GM21619 (cell line): ENCODE results near the gene HIPK2.

Source experiments
- ATAC-seq: cut with Tn5 transposase; IDR thresholded peaks from one replicate; pipeline ENCODE4 v1.9.1; 2021; ENCODE audit not compliant: unreplicated experiment

Gene HIPK2

DNA sequence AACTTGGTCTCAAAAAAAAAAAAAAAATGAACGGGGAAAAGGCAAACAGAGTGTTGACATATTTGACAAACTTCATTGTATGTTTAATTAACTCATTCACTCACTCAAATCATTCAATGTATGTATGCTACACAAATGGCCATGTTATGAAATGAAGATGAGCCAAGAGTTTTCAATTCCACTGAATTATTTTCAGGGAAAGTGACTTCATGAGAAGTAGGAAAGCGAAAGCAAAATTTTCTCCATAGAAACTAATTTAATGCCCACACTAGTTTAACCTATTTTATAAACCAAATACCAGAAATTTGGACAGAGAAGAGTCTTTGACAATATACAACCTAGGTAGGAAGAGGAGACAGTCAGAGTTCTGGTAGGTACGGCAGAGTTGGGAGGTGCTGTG is 119.5 kb downstream of the HIPK2 start:
- ATAC-seq: no peak

- no peak for ATAC-seq
These were observed 120.1 kb downstream of the HIPK2 start for GRCh38 chr7:139657725-139658124.

GRCh38 chr7:139656387-139656786 is 121.4 kb downstream of the HIPK2 start:
- no peak for ATAC-seq

- no peak for ATAC-seq
These were observed 122.5 kb downstream of the HIPK2 start for GRCh38 chr7:139655305-139655704.

DNA sequence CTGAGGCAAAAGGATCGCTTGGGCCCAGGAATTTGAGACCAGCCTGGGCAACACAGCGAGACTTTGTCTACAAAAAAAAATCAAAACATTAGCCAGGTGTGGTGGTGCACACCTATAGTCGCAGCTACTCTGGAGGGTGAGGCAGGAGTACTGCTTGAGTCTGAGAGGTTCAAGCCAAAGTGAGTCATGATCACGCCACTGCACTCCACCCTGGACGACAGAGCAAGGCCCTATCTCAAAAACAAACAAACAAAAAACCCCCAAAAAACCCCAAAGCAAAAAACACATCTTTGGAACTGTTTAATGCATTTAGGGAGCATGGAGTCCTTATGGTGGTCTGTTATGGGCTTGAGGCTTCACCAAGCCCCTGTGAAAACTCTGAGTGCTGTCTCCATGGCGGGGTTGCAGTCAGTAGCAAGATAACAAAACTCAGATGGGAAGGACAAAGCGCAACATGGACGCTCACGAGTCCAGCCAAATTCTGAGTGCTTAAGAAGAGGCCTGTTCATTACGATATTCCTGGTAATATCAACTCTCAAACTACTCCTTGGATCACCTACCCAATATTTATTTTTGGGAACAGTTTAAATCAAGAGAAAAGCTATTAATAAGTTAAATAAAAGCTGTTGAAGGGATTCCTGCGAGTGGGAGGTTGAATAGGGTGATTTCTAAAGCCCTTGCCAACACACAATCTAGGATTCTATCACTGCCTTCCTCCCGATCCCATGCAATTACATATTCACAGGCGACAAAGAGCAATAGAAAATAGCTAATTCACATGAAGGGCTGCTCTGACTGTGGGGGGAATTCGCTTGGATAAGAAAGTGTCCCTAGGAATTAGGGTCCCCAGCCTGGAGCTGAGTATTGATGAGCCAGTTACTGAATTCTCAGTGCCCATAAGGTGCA is 123.3 kb downstream of the HIPK2 start:
- ATAC-seq: no peak

GRCh38 chr7:139651914-139652313 is 125.9 kb downstream of the HIPK2 start:
- no peak for ATAC-seq

- no peak for ATAC-seq
These were observed 126.5 kb downstream of the HIPK2 start for GRCh38 chr7:139651308-139651707.

GRCh38 chr7:139650429-139651100 is 127.2 kb downstream of the HIPK2 start:
- no peak for ATAC-seq

- peak; percentile 92 for ATAC-seq
These were observed 128.8 kb downstream of the HIPK2 start for GRCh38 chr7:139648941-139649425.

DNA sequence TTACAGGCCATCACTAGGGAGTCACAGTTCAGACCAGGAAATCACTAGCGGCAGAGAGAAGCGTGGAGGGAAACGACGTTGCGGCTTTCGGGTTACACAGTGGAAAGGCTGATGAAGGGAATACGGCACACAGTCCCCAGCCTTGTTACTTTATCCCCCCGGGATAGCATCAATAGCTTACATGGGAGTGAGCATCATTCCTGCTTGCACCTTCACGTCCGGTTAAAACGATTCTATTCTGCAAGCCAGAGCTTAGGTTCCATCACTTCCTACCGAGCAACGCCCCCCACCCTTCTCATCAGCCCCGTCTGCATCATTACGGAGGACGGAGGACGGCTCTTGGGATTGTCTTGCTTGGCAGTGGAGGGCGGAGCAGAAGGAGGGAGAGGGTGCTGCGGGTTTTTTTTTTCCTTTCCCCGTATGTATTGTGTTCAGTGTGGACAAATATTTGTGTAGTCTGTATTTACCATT is 129.4 kb downstream of the HIPK2 start:
- no peak for ATAC-seq

GRCh38 chr7:139647814-139648390 is 129.9 kb downstream of the HIPK2 start:
- ATAC-seq: no peak

DNA sequence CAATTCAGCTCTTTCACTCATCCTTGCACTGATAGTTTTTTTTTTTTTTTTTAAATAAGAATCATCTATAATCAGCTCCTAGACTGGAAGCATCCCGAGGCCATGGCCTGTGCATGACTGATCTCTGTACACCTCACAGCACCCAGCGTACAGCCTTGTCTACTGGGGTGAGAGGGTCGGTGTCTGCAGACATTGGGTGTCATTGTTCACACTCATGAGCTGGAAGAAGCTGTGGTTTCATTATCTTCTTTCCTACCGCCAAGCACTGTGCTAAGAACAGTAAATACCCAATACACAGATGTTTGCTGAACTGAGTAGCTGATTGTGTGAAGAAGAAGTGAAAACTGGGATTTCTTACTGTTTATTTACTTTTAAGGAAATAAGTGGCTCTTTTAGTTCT is 130.7 kb downstream of the HIPK2 start:
- no peak for ATAC-seq

DNA sequence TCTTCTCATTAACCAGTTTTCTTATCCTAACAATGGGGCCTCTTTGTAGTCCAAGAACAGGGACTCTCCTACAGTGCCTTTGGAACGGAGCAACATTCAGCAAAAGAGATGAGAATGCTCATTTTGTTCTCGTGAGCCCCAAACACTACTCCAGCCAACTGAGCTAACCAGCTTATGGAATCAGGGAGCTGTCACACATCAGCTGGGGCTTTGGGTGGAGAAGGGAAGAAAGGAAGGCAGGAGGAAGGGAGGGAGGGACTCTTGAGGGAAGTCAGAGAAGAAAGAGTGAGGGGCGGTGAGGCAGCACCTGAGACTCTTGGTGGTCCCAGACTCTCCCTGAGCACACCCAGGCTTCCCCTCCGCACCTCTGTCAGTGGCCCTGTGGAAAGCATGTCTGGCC is 131.2 kb downstream of the HIPK2 start:
- no peak for ATAC-seq

DNA sequence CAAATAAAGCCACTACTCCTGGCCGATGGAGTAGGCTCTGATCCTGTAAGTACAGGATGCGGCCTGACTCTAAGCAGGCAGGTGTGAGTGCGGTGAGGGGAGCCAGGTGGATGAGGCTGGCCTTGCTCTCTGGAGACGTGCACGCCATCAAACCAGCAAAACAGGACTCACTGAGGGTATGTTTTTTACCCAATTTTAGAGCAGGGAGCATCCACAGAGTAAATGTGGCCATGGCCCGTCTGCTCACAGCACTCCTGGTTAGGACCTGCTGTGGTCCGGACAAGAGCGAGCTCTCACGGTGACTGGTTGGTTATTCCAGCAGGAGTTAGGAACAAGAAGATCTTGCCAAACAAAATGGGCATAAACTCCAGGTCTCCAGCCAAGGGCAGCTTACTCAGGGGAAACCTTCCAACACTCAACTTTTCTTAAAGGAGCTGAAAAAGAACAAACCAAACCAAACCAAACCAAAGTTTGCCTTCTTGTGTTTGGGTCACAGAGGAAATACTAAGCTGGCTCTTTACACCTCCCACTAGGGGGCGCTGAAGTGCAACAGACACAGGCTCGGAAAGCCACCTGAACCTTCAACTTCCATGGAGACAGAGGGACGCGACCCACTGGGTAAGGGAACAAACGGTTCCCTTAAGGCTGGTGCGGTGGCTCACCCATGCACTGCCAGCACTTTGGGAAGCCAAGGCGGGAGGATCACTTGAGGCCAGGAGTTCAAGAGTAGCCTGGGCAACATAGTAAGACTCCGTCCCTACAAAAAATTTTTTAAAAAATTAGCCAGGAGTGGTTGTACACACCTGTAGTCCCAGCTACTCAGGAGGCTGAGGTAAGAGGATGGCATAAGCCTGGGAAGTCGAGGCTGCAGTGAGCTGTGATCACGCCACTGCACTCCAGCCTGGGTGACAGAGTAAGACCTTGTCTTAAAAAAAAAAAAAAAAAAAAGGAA is 131.9 kb downstream of the HIPK2 start:
- no peak for ATAC-seq

DNA sequence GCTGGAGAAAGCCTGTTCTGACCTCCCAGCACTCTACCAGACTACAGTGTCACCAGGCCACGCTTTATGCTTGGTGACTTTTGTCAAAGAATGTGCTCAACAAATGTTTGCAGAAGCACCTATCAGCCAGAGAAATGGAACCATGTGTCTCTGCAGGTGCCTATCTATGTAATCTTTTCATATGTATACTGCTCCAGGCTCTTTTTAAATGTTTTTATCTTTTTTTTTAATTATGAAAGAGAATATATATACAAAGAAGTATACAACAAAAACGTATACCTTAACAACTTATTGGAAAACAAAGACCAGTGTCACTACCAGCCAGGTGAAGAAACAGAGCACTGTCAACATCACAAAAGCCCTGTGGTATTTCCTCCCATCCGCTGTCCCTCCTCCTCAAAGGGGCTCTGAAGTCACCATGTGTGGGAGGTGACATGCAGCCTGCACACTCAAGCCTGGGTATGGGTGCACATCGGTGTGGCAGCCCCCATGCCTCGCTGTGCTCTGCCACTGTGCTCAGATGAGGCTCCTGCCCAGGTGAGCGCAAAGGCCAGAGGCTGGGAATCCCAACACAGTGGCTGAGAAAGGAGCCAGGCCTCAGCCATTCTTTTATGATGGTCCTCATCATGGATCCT is 133.7 kb downstream of the HIPK2 start:
- ATAC-seq: no peak

DNA sequence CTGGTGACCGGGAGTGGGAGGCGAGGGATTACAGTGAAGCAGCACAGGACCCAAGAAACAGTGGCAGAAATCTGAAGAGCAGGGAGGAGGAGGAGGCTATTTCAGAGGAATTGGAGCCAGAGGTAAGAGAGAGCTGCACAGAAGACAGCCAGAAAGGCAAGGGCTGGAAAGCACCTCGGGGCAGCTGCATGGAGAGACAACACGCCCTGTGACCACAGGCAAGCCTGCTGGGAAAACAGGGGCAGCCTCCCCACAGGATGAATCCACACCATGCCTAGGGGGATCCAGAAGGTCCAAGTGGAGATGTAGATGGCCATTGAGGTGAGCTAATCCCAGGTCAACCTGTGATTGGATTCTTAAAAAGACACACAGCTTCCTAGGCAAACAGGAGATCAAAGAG is 135.5 kb downstream of the HIPK2 start:
- ATAC-seq: no peak

DNA sequence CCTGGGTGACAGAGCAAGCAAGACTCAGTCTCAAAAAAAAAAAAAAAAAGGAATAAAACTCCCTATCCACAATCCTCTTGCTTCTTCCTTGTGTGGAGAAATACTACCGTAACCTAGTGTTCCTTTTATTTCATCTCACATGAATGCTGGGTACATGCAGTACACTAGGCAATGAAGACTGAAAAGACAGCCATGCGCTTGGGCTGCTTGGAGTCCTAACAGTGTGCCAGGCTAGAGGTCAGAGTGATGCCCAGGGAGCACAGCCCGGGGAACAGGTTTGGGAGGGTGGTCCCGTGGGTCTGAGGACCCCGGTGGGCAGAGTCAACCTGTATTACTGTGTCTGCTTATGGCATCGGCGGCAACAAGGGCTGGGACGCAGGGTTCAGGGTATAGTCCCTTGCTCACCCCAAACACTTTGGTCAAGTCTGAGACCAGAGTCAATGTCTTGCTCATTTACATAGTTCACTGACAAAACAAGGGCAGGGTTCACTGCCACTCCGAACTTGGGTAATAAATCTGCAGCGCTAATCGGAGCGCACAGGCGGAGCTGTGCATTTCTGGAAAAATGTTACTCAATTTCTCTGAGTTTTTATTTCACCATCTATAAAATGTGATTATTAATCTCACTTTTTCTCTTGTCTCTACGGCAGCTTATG is 136.3 kb downstream of the HIPK2 start:
- ATAC-seq: no peak

GRCh38 chr7:139640681-139641080 is 137.1 kb downstream of the HIPK2 start:
- no peak for ATAC-seq

- no peak for ATAC-seq
These were observed 138.2 kb downstream of the HIPK2 start for GRCh38 chr7:139639563-139639962.
